ENCODE results near the gene FAT3.

GRCh38 chr11:92257536-92257935 is 32.9 kb downstream of the FAT3 start:
- TF ChIP-seq PRDM10 (tag by site-specific recombination; IDR thresholded peaks at IDR 0.05) (no peak), CTCF (tag by site-specific recombination; IDR thresholded peaks at IDR 0.05) (no peak), TCF7L2 (IDR thresholded peaks at IDR 0.05; ENCODE audit: borderline replicate concordance, low read depth, low read length) (no peak), ZBTB11 (tag by site-specific recombination; conservative IDR thresholded peaks at IDR 0.05; ENCODE audit: low read depth) (no peak)
